Measurements from ENCODE around the gene ZNF750.

GRCh38 chr17:82803606-82804005 is 36.2 kb downstream of the ZNF750 start:
- TF ChIP-seq CTCF (IDR thresholded peaks at IDR 0.05) (no peak), POLR2A (IDR thresholded peaks at IDR 0.05) (no peak), POLR2AphosphoS5 (IDR thresholded peaks at IDR 0.05) (no peak)
